Measurements from ENCODE around the gene GOLGA6C.
"Not testable (repeated sequence)": the region's sequence is repeated elsewhere in the genome, so short reads cannot be mapped to it uniquely, and the experiment has no call there.

DNA sequence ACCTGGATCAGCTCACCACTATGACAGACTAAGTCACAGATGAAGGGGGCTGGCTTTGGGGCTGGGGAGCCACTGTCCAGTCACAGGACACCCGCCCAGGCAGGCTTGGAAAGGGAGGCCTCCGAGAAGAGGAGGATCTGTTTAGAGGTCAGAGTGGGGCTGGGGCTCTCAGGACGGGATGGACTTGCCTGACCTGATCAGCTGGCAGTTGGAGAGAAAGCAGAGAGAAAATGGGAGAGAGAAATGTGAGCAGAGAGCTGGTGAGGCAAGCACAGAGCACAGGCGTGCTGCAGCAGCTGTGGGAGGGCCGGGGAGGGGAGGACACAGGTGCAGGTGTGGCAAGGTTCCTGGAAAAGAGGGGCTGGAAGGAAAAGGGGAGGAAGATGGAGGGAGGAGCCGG, 41.9 kb downstream of the GOLGA6C start:
- TF ChIP-seq, protein P1, sequence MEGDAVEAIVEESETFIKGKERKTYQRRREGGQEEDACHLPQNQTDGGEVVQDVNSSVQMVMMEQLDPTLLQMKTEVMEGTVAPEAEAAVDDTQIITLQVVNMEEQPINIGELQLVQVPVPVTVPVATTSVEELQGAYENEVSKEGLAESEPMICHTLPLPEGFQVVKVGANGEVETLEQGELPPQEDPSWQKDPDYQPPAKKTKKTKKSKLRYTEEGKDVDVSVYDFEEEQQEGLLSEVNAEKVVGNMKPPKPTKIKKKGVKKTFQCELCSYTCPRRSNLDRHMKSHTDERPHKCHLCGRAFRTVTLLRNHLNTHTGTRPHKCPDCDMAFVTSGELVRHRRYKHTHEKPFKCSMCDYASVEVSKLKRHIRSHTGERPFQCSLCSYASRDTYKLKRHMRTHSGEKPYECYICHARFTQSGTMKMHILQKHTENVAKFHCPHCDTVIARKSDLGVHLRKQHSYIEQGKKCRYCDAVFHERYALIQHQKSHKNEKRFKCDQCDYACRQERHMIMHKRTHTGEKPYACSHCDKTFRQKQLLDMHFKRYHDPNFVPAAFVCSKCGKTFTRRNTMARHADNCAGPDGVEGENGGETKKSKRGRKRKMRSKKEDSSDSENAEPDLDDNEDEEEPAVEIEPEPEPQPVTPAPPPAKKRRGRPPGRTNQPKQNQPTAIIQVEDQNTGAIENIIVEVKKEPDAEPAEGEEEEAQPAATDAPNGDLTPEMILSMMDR (IDR thresholded peaks at IDR 0.05) = not testable (repeated sequence)
- not testable (repeated sequence) for TF ChIP-seq POLR2A, POLR2AphosphoS5 (IDR thresholded peaks at IDR 0.05)

Measured in gastroesophageal sphincter (tissue), 3 donors.